ENCODE measurements around the gene TPTE.
"Not testable (repeated sequence)": the region's sequence is repeated elsewhere in the genome, so short reads cannot be mapped to it uniquely, and the experiment has no call there.

The TPTE gene

DNA sequence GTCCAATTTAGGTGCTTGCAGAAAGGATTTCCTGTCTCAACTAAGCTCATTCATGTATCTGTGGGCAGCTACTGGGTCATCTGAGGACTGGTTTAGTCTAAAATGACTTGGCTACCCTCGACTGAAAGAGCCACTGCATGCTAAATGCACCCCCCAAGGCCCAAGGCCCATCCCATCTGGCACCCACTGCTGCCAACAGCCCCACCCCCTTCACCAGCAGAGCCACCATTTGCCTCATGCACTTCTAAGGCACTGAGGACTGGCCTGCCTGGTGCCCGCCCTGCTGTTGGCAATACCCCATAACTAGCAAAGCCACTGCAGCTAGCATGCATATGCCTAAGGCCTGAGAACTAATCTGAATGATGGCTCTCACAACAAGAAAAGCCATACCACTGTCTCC lies 49.4 kb downstream of the TPTE start:
- in situ Hi-C loops (cut with MboI; ENCODE audit: low pct_unique_long_range_greater_than_20kb, low sequenced_read_pairs, unreplicated experiment); DNase-seq (ENCODE audit: low spot score): not testable (repeated sequence)

DNA sequence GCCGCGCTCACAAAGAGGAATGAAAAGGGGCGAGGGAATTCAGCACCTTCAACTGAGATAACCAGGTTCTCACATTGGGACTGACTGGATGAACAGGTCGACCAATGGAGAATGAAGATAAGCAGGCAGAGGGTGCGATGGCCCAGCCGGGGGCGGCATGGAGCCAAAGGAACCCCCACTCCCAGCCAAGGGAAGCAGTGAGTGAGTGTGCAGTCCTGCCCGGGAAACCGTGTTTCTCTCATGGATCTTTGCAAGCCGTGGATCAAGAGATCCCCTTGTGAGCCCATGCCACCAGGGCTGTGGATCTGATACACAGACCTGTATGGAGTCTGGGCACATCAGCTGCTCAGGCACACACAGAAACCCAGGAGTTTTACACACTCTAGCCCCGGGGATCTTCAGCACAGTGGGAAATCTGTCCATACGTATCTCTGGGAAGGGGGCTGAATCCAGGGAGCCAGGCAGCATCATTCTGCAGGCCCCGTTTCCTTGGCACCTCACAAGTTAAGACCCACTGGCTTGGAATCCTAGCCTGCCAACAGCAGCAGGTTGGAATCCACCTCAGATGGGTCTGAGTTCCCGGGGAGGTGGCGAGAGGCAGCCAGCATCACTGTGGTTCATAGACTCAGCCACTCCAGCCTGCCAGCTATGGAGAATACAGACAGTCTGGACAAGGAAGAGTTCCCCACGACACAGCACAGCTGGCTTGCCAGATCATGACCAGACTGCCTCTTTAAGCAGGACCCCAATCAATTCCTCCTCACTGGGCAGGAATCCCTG lies 53.3 kb downstream of the TPTE start:
- DNase-seq (ENCODE audit: low spot score); in situ Hi-C loops (cut with MboI; ENCODE audit: low pct_unique_long_range_greater_than_20kb, low sequenced_read_pairs, unreplicated experiment): not testable (repeated sequence)

DNA sequence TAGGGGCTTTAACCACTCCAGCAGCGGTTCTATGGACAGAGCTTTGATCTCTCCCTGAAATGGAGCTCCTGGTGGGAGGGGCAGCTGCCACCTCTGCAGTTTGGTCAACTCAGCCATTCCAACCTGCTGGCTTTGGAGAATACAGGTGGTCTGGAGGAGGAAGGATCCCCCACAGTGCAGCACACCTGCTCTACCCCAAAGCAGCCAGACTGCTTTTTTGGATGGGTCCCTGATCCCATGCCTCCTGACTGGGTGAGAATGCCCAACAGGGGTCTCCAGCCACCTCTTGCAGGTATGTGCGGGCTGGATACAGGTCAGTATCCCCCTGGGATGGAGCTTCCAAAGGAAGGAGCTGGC lies 53.9 kb downstream of the TPTE start:
- in situ Hi-C loops (cut with MboI; ENCODE audit: low pct_unique_long_range_greater_than_20kb, low sequenced_read_pairs, unreplicated experiment) = no loop called here
- TF ChIP-seq, protein P1, sequence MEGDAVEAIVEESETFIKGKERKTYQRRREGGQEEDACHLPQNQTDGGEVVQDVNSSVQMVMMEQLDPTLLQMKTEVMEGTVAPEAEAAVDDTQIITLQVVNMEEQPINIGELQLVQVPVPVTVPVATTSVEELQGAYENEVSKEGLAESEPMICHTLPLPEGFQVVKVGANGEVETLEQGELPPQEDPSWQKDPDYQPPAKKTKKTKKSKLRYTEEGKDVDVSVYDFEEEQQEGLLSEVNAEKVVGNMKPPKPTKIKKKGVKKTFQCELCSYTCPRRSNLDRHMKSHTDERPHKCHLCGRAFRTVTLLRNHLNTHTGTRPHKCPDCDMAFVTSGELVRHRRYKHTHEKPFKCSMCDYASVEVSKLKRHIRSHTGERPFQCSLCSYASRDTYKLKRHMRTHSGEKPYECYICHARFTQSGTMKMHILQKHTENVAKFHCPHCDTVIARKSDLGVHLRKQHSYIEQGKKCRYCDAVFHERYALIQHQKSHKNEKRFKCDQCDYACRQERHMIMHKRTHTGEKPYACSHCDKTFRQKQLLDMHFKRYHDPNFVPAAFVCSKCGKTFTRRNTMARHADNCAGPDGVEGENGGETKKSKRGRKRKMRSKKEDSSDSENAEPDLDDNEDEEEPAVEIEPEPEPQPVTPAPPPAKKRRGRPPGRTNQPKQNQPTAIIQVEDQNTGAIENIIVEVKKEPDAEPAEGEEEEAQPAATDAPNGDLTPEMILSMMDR (IDR thresholded peaks at IDR 0.05; ENCODE audit: extremely low read depth, insufficient read depth, missing control alignments) = no peak
- no peak for DNase-seq (ENCODE audit: low spot score)

DNA sequence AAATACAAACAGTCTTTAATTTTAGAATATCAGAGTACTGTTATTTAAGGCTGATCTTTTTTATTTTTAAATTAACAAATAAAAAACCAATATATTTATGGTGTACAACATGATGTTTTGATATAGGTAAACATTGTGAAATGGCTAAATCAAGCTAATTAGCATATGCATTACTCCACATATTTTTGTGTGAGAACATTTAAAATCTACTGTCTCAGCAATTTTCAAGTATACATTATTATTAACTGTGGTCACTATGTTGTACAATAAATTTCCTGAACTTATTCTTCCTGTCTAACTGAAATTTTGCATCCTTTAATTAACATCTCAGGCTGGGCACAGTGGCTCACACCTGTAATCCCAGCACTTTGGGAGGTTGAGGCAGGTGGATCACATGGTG lies 57.5 kb downstream of the TPTE start:
- in situ Hi-C loops (cut with MboI; ENCODE audit: low pct_unique_long_range_greater_than_20kb, low sequenced_read_pairs, unreplicated experiment) = not testable (repeated sequence)

DNA sequence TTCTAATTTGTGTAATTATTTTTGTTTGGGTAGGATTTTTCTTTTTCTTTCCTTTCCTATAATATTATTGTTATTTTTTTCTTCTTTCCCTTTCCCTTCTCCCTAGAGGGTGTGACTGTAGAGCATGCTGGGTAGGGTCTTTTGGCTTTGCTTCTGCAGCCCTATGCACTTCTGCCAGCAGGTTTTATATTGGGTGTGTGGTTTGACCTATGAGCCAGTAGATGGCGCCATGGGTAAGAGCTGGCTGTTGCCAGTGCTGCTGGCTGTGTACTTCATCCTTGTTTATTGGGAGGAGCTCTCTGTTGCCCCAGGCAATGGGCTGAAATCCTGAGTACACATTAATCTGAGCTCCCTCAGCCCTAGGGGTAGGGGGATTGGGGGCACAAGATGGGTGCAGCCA lies 67.7 kb downstream of the TPTE start:
- in situ Hi-C loops (cut with MboI; ENCODE audit: low pct_unique_long_range_greater_than_20kb, low sequenced_read_pairs, unreplicated experiment); DNase-seq (ENCODE audit: low spot score): not testable (repeated sequence)

More for the DNA sequence above, 57.5 kb downstream of the TPTE start:
- not testable (repeated sequence) for DNase-seq (ENCODE audit: low spot score)

DNA sequence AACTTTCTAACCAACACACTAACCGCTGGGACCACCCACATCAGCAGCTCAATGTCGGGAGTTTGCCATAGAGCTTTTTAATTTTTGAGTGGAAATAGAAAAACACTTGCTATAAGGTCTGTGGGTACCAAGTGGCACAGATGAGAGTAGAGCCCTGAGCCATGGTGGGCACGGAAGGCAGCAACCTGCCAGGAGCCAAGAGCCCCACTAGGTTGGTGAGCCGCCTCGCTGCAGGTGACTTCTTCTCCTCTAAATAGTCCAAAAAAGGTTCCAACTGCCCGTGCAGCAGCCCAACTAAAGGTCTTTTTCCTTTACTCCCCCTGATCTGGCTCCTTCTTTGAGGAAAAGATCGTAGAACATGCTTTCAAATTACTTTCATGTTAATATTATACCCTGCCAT lies 85.7 kb downstream of the TPTE start:
- in situ Hi-C loops (cut with MboI; ENCODE audit: low pct_unique_long_range_greater_than_20kb, low sequenced_read_pairs, unreplicated experiment); DNase-seq (ENCODE audit: low spot score): not testable (repeated sequence)

DNA sequence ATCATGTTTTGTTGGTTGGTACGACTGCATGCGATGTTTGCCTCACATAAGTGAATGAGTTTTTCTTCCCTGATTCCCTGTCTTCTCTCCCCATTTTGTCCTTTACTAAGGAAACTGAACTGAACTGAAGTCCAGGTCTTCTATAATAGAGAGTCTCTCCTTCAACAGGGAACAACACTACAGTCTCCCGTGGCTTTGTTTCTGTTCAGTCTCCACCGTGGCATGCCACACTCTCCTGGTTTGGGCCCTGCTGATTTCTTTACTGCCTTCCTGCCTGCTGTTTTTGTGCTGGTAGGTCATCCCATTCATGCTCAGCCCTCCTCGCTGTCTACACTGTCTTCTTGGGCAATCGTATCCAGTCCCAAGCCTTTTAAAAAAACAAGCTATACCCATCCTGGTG lies 92.9 kb downstream of the TPTE start:
- in situ Hi-C loops (cut with MboI; ENCODE audit: low pct_unique_long_range_greater_than_20kb, low sequenced_read_pairs, unreplicated experiment); DNase-seq (ENCODE audit: low spot score): not testable (repeated sequence)

DNA sequence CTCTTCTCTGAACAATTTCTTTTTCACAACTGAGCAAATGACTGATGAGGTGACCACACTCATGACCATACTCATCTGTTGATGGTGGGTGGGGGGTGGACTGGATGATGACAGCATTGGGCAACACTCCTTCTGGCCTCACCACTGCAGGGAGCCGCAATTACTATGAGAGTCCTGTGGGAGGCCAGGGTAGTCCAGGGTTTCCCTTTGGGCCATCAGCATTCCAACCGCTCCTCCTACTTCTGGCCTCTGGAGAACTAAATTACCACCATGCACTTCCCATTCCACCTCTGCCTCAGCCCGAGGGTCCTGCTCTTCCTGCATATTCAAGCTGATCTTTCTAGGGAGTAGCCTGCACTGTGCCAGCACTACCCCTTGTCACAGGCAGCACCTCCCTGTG lies 94.7 kb downstream of the TPTE start:
- DNase-seq (ENCODE audit: low spot score); in situ Hi-C loops (cut with MboI; ENCODE audit: low pct_unique_long_range_greater_than_20kb, low sequenced_read_pairs, unreplicated experiment): not testable (repeated sequence)

DNA sequence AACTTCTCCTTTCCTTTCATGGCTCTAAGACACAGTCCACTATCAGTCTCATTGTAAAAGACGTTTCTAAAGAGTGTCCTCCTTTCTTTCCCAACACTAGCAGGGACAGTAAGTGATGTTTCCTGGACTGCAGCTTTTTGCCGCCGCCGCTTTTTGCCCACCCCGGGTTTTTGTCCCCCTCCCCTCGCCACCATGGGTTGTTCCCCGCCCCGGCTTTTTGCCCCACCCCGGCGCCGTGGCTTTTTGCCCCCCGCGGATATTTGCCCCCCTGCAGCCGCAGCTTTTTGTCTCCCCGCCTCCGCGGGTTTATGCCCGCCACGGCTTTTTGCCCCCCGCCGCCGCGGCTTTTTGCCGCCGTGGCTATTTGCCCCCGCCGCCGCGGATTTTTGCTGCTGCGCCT lies 95.2 kb downstream of the TPTE start:
- DNase-seq (ENCODE audit: low spot score) = no peak
- TF ChIP-seq, protein P1 (IDR thresholded peaks at IDR 0.05; ENCODE audit: extremely low read depth, insufficient read depth, missing control alignments) = no peak
- in situ Hi-C loops (cut with MboI; ENCODE audit: low pct_unique_long_range_greater_than_20kb, low sequenced_read_pairs, unreplicated experiment) = no loop called here

DNA sequence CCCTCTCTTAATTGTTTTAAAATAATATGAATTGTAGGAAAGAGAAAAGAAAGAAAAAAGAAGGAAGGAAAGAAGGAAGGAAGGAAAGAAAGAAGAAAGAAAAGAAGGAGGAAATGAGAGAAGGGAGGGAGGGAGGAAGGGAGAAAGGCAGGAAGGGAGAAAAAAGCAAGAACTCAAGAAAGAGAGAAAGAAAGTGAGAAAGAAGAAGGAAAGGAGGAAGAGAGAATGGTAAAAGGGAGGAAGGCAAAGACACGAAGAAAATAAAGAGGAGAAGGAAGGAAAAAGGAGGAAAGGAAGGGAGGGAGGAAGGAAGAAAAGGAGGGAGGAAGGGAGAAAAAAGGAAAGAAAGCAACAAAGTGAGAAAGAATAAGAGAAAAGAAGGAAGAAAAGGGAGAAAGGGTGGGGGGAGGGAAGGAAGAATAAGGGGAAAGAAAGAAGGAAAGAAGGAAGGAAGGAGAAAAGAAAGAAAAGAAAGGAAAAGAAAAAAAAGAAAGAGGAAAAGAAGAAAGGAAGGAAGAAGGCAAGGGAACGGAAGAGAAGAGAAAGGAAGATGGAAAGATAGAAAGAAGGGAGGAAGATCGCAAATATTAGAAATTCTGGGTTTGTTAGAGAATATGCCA lies 95.9 kb downstream of the TPTE start:
- DNase-seq (ENCODE audit: low spot score); in situ Hi-C loops (cut with MboI; ENCODE audit: low pct_unique_long_range_greater_than_20kb, low sequenced_read_pairs, unreplicated experiment): not testable (repeated sequence)

DNA sequence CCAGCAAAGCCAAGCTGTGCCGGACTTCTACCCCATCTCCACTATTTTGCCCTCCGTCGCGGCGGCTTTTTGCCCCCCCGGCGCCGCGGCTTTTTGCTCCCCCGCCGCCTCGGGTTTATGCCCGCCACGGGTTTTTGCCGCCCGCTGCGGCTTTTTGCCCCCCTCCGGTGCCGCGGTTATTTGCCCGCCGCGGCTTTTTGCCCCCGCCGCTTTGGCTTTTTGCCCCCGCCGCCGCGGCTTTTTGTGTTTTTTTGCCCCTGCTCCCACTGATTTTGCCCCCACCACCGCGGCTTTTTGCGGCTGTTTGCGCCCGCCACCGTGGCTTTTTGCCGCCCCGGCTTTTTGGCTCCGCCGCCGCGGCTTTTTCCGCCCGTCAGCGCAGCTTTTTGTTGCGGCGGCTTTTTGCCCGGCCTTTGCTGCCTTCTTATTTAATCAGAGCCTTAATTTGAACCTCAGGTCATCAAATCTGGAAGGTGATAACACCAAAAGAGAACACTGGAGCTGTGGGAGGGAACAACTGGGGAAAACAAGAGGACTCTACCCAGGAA lies 106.0 kb downstream of the TPTE start:
- TF ChIP-seq, protein P1 (IDR thresholded peaks at IDR 0.05; ENCODE audit: extremely low read depth, insufficient read depth, missing control alignments) = no peak
- in situ Hi-C loops (cut with MboI; ENCODE audit: low pct_unique_long_range_greater_than_20kb, low sequenced_read_pairs, unreplicated experiment) = no loop called here
- no peak for DNase-seq (ENCODE audit: low spot score)

DNA sequence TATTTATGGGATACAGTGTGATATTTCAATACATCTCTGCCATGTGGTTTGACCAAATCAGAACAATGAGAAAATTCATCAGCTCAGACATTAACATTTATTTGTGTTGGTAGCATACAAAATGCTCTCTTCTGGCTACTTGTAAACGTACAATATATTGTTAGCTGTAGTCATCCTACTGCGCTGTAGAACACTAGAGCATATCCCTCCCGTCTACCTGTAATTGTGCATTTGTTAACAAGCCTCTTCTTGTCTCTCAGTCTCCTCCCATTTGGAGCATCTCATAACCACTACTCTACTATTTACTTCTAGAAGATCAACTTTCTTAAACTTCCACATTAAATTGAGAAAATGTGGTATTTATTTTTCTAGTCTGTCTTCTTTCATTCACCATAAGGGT lies 107.9 kb downstream of the TPTE start:
- in situ Hi-C loops (cut with MboI; ENCODE audit: low pct_unique_long_range_greater_than_20kb, low sequenced_read_pairs, unreplicated experiment); DNase-seq (ENCODE audit: low spot score): not testable (repeated sequence)

DNA sequence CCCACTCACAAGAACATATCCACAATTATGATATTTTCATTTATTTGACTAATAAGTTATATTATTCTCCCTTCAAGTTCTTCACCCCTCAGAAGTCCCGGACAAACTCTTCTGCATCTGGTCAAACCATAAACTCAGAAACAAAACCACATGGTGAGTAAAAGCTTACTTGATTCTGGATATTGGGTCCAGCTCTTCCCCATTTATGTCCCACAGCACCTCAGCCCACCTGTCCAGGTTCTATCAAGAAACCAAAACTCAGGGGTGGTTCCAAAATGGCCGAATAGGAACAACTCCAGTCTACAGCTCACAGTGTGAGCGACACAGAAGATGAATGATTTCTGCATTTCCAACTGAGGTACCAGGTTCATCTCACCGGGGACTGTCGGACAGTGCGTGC lies 109.4 kb downstream of the TPTE start:
- DNase-seq (ENCODE audit: low spot score); in situ Hi-C loops (cut with MboI; ENCODE audit: low pct_unique_long_range_greater_than_20kb, low sequenced_read_pairs, unreplicated experiment): not testable (repeated sequence)

DNA sequence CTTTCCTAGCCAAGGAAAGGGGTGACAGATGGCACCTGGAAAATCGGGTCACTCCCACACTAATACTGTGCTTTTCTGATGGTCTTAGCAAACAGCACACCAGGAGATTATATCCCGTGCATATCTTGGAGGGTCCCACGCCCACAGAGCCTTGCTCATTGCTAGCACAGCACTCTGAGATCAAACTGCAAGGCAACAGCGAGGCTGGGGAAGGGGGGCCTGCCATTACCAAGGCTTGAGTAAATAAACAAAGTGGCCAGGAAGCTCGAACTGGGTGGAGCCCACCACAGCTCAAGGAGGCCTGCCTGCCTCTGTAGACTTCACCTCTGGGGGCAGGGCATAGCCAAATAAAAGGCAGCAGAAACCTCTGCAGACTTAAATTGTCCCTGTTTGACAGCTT lies 109.9 kb downstream of the TPTE start:
- DNase-seq (ENCODE audit: low spot score); in situ Hi-C loops (cut with MboI; ENCODE audit: low pct_unique_long_range_greater_than_20kb, low sequenced_read_pairs, unreplicated experiment): not testable (repeated sequence)

DNA sequence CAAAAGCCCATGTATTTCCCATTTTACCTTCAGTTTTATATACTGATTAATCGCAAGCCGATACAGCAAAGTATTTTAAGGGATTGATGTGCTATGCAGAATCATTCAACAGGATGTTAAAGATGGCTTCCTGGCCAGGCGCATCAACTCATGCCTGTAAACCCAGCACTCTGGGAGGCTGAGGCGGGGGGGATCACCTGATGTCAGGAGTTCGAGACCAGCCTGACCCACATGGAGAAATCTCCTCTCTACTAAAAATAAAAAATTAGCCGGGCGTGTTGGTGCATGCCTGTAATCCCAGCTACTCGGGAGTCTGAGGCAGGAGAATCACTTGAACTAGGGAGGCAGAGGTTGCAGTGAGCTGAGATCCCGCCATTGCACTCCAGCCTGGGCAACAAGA lies 116.8 kb downstream of the TPTE start:
- DNase-seq (ENCODE audit: low spot score); in situ Hi-C loops (cut with MboI; ENCODE audit: low pct_unique_long_range_greater_than_20kb, low sequenced_read_pairs, unreplicated experiment): not testable (repeated sequence)
